Stimulated activated CD8-positive, alpha-beta memory T cell treated with anti-CD3 and anti-CD28 coated beads, Interleukin-12 subunit alpha, Interleukin-12 subunit beta, amount 100 ng/mL, for 24 hours (primary cell): Measurements from ENCODE around the gene S100A3.
"Not testable (repeated sequence)": the region's sequence is repeated elsewhere in the genome, so short reads cannot be mapped to it uniquely, and the experiment has no call there.

Experiments used
- DNase-seq: peaks from one replicate; pipeline ENCODE4 v3.0.0-alpha.2; 2020; ENCODE audit errors: extremely low read depth

Gene S100A3

GRCh38 chr1:153548722-153549688, at the start of gene S100A3:
S100A3 (minus strand) TSS chr1:153549258; CDS start chr1:153548485, 773 bp downstream.
- no peak for DNase-seq

- no peak for DNase-seq
Observed at GRCh38 chr1:153598309-153599172, 49.5 kb upstream of the S100A3 start.

GRCh38 chr1:153597206-153597605, 48.1 kb upstream of the S100A3 start:
- DNase-seq, result no peak

GRCh38 chr1:153592748-153593147, 43.7 kb upstream of the S100A3 start:
- no peak for DNase-seq

- no peak for DNase-seq
Observed at GRCh38 chr1:153588482-153588881, 39.4 kb upstream of the S100A3 start.

GRCh38 chr1:153588033-153588432, 39.0 kb upstream of the S100A3 start:
- DNase-seq, result not testable (repeated sequence)

- DNase-seq, result no peak
Observed at GRCh38 chr1:153587314-153587713, 38.3 kb upstream of the S100A3 start.

- no peak for DNase-seq
Observed at GRCh38 chr1:153586347-153586746, 37.3 kb upstream of the S100A3 start.

- DNase-seq, result no peak
Observed at GRCh38 chr1:153585006-153585405, 35.9 kb upstream of the S100A3 start.

GRCh38 chr1:153583976-153584375, 34.9 kb upstream of the S100A3 start:
- DNase-seq, result no peak

GRCh38 chr1:153583514-153583913, 34.5 kb upstream of the S100A3 start:
- not testable (repeated sequence) for DNase-seq

- DNase-seq, result not testable (repeated sequence)
Observed at GRCh38 chr1:153582836-153583235, 33.8 kb upstream of the S100A3 start.

GRCh38 chr1:153578936-153579335, 29.9 kb upstream of the S100A3 start:
- no peak for DNase-seq

GRCh38 chr1:153578490-153578889, 29.4 kb upstream of the S100A3 start:
- DNase-seq, result no peak

- no peak for DNase-seq
Observed at GRCh38 chr1:153577624-153578051, 28.6 kb upstream of the S100A3 start.

GRCh38 chr1:153577138-153577537, 28.1 kb upstream of the S100A3 start:
- DNase-seq, result no peak

GRCh38 chr1:153575497-153575896, 26.4 kb upstream of the S100A3 start:
- DNase-seq, result not testable (repeated sequence)

- not testable (repeated sequence) for DNase-seq
Observed at GRCh38 chr1:153575081-153575491, 26.0 kb upstream of the S100A3 start.

- DNase-seq, result no peak
Observed at GRCh38 chr1:153573351-153573750, 24.3 kb upstream of the S100A3 start.

GRCh38 chr1:153572569-153573015, 23.5 kb upstream of the S100A3 start:
- DNase-seq, result no peak

GRCh38 chr1:153571706-153572105, 22.6 kb upstream of the S100A3 start:
- no peak for DNase-seq

GRCh38 chr1:153570874-153571273, 21.8 kb upstream of the S100A3 start:
- DNase-seq, result no peak
